Neural progenitor cell (in vitro differentiated cells): Measurements from ENCODE around the gene DARS1. TPM values are rescaled to one million over a fixed set of nuclear protein-coding genes. Genes with fewer than 3 reads are reported as not detected.

ENCODE experiments used
- DNase-seq: peaks from one replicate; pipeline ENCODE4 v3.0.0-alpha.2; 2016; ENCODE audit warnings: low spot score
- H2AFZ ChIP-seq: fragments of 200-600 bp; sonication (generic); replicated peaks from 2 replicates; pipeline ENCODE4 v1.6.1; 2016; ENCODE audit warnings: antibody characterized with exemption
- H3F3A ChIP-seq: fragments of 200-600 bp; sonication (generic); 2 replicates; pipeline ENCODE4 v1.6.1; 2016; ENCODE audit warnings: antibody characterized with exemption, low read depth
- H3K27ac ChIP-seq: fragments of 200-600 bp; sonication (generic); 2 replicates; pipeline ENCODE4 v1.5.1; 2016; ENCODE audit warnings: mild to moderate bottlenecking
- H3K27me3 ChIP-seq: fragments of 200-600 bp; sonication (generic); 2 replicates; pipeline ENCODE4 v1.6.1; 2016; ENCODE audit warnings: mild to moderate bottlenecking, moderate library complexity
- H3K36me3 ChIP-seq: fragments of 200-600 bp; sonication (generic); 2 replicates; pipeline ENCODE4 v1.5.1; 2016
- H3K4me1 ChIP-seq: fragments of 200-600 bp; sonication (generic); 2 replicates; pipeline ENCODE4 v1.6.1; 2016; ENCODE audit warnings: mixed run types
- H3K4me2 ChIP-seq: fragments of 200-600 bp; sonication (generic); 2 replicates; pipeline ENCODE4 v1.6.1; 2016
- H3K4me3 ChIP-seq: fragments of 200-600 bp; sonication (generic); 2 replicates; pipeline ENCODE4 v1.5.1; 2016
- H3K79me2 ChIP-seq: fragments of 200-600 bp; sonication (generic); 2 replicates; pipeline ENCODE4 v1.6.1; 2016; ENCODE audit warnings: low read depth
- H3K9ac ChIP-seq: fragments of 200-600 bp; sonication (generic); 2 replicates; pipeline ENCODE4 v1.6.1; 2016
- H3K9me3 ChIP-seq: fragments of 200-600 bp; sonication (generic); 2 replicates; pipeline ENCODE4 v1.5.1; 2016; ENCODE audit warnings: low read depth
- H4K20me1 ChIP-seq: fragments of 200-600 bp; sonication (generic); 2 replicates; pipeline ENCODE4 v1.6.1; 2016; ENCODE audit warnings: low read depth
- H3K27ac Mint-ChIP-seq: 3 replicates; pipeline ENCODE4 v1.8.0; 2021; ENCODE audit warnings: mixed read lengths
- H3K27me3 Mint-ChIP-seq: 2 replicates; pipeline ENCODE4 v1.8.0; 2022; ENCODE audit warnings: low read depth, mild to moderate bottlenecking, inconsistent platforms, moderate library complexity, mixed read lengths; ENCODE audit not compliant: insufficient read depth
- H3K36me3 Mint-ChIP-seq: 3 replicates; pipeline ENCODE4 v1.8.0; 2021; ENCODE audit warnings: mixed read lengths
- H3K4me1 Mint-ChIP-seq: 3 replicates; pipeline ENCODE4 v1.8.0; 2021; ENCODE audit warnings: mixed read lengths
- H3K4me3 Mint-ChIP-seq: 3 replicates; pipeline ENCODE4 v1.8.0; 2021; ENCODE audit warnings: mild to moderate bottlenecking, moderate library complexity, mixed read lengths
- H3K9me3 Mint-ChIP-seq: 3 replicates; pipeline ENCODE4 v1.8.0; 2020; ENCODE audit warnings: mixed read lengths
- CTCF ChIP-seq: fragments of 200-600 bp; sonication (generic); IDR thresholded peaks from 2 replicates; pipeline ENCODE4 v1.5.1; 2017; ENCODE audit warnings: antibody characterized with exemption, mild to moderate bottlenecking
- EZH2 ChIP-seq: fragments of 200-600 bp; sonication (generic); IDR thresholded peaks from 2 replicates; pipeline ENCODE4 v1.6.1; 2017; ENCODE audit warnings: antibody characterized with exemption, mild to moderate bottlenecking, moderate library complexity
- EZH2phosphoT487 ChIP-seq: fragments of 200-600 bp; sonication (generic); IDR thresholded peaks from 2 replicates; pipeline ENCODE4 v1.6.1; 2017; ENCODE audit warnings: antibody characterized with exemption
- total RNA-seq: library from RNA; depleted of rRNA; stranded (reverse); fragments of >200 nt; gene quantifications from 2 replicates; pipeline ENCODE4 v1.2.3, GENCODE V29; 2015; ENCODE audit warnings: low replicate concordance

The DARS1 gene
- total RNA-seq, 1 donor from 2014 or later, result 227 TPM

GRCh38 chr2:135945526-135945925 lies 39.9 kb downstream of the DARS1 start:
- Histone ChIP-seq H3K9ac (no peak overlapping the region), H3K79me2 (peaks cover 52% of the 10 kb centered on the region), H3F3A (peaks cover under 1% of the 10 kb centered on the region), H3K4me1 (peaks cover 2% of the 10 kb centered on the region), H3K36me3 (no peaks in the 10 kb centered on the region), H4K20me1 (peaks cover 11% of the 10 kb centered on the region), H3K4me3 (no peak overlapping the region), H3K27ac (no peak overlapping the region), H3K4me2 (no peak overlapping the region), H3K9me3 (no peaks in the 10 kb centered on the region), H2AFZ (no peak overlapping the region), H3K27me3 (no peaks in the 10 kb centered on the region)
- peaks cover 15% of the 10 kb centered on the region for H3K9me3 Mint-ChIP-seq
- DNase-seq, result no peak
- H3K4me1 Mint-ChIP-seq, result no peaks in the 10 kb centered on the region
- no peak overlapping the region for H3K27ac Mint-ChIP-seq
- TF ChIP-seq CTCF, result no peak
- no peak for TF ChIP-seq EZH2phosphoT487
- no peak for TF ChIP-seq EZH2
- H3K36me3 Mint-ChIP-seq, result peaks cover 38% of the 10 kb centered on the region
- H3K27me3 Mint-ChIP-seq, result no peaks in the 10 kb centered on the region
- no peak overlapping the region for H3K4me3 Mint-ChIP-seq

DNA sequence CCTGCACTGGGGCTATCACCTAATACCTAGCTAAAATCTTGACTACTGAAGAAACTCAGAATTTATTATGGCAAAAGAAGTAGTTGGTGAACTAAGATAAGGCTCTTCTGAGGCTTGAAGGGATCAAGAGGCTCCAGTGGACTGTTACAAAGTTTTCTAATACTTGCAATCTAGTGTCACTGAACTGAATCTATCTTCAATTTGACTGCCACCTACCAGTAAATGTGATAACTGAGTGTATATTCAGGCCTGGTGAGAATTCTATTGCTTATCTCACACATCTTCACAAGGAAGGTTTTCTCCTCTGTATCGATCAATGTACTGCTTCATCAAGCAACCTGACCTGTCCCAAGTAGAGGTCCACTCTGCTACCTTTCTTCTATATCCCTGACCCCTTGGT lies 40.8 kb downstream of the DARS1 start:
- Mint-ChIP-seq H3K36me3 (peaks cover 45% of the 10 kb centered on the region), H3K4me3 (no peak overlapping the region), H3K27ac (no peak overlapping the region), H3K4me1 (no peaks in the 10 kb centered on the region), H3K27me3 (no peaks in the 10 kb centered on the region), H3K9me3 (peaks cover 21% of the 10 kb centered on the region)
- Histone ChIP-seq H3K9ac (no peak overlapping the region), H3K27me3 (no peaks in the 10 kb centered on the region), H3K4me3 (no peak overlapping the region), H3K4me2 (no peak overlapping the region), H3K27ac (no peak overlapping the region), H3K79me2 (peaks cover 60% of the 10 kb centered on the region), H3K9me3 (no peaks in the 10 kb centered on the region), H2AFZ (no peak overlapping the region), H3K4me1 (no peaks in the 10 kb centered on the region), H3F3A (no peaks in the 10 kb centered on the region), H3K36me3 (no peaks in the 10 kb centered on the region), H4K20me1 (peaks cover 4% of the 10 kb centered on the region)
- DNase-seq, result no peak
- no peak for TF ChIP-seq EZH2
- TF ChIP-seq CTCF, result no peak
- no peak for TF ChIP-seq EZH2phosphoT487

GRCh38 chr2:135942936-135943688 lies 42.3 kb downstream of the DARS1 start:
- Histone ChIP-seq H3K36me3 (no peaks in the 10 kb centered on the region), H2AFZ (no peak overlapping the region), H3K4me2 (no peak overlapping the region), H3K9ac (no peak overlapping the region), H3K4me3 (no peak overlapping the region), H4K20me1 (no peaks in the 10 kb centered on the region), H3K27me3 (no peaks in the 10 kb centered on the region), H3K9me3 (no peaks in the 10 kb centered on the region), H3K27ac (no peak overlapping the region), H3F3A (no peaks in the 10 kb centered on the region), H3K79me2 (peaks cover 57% of the 10 kb centered on the region), H3K4me1 (no peaks in the 10 kb centered on the region)
- H3K27ac Mint-ChIP-seq, result no peak overlapping the region
- no peaks in the 10 kb centered on the region for H3K4me1 Mint-ChIP-seq
- no peaks in the 10 kb centered on the region for H3K27me3 Mint-ChIP-seq
- peaks cover 60% of the 10 kb centered on the region for H3K36me3 Mint-ChIP-seq
- no peak for DNase-seq
- H3K9me3 Mint-ChIP-seq, result peaks cover 33% of the 10 kb centered on the region
- TF ChIP-seq CTCF, result no peak
- no peak for TF ChIP-seq EZH2
- TF ChIP-seq EZH2phosphoT487, result no peak
- no peak overlapping the region for H3K4me3 Mint-ChIP-seq
